Testis (tissue), 3 donors: ENCODE data around the gene CAMK2B. TPM values are rescaled to one million over a fixed set of nuclear protein-coding genes. Genes with fewer than 3 reads are reported as not detected.

Experiments used
- DNase-seq: peaks from one replicate; pipeline ENCODE4 v3.0.0-alpha.2; 2019
- H3K27ac ChIP-seq, 2 donors: fragments of 200-600 bp; sonication (generic); one replicate each; pipeline ENCODE4 v1.5.1; 2019
- H3K27me3 ChIP-seq: fragments of 200-600 bp; sonication (generic); one replicate; pipeline ENCODE4 v1.5.1; 2019
- H3K36me3 ChIP-seq: fragments of 200-600 bp; sonication (generic); one replicate; pipeline ENCODE4 v1.5.1; 2017; ENCODE audit warnings: low read depth; ENCODE audit errors: missing control alignments
- H3K4me1 ChIP-seq: fragments of 200-600 bp; sonication (generic); one replicate; pipeline ENCODE4 v1.5.1; 2019
- H3K4me3 ChIP-seq, 2 donors: fragments of 200-600 bp; sonication (generic); one replicate each; pipeline ENCODE4 v1.5.1; 2017 to 2019
- H3K9me3 ChIP-seq: fragments of 200-600 bp; sonication (generic); one replicate; pipeline ENCODE4 v1.5.1; 2017
- POLR2A ChIP-seq: fragments of 450-650 bp; IDR thresholded peaks from one replicate; pipeline ENCODE4 v1.6.1; 2017; ENCODE audit warnings: antibody characterized with exemption, mild to moderate bottlenecking, moderate library complexity
- WGBS, 2 donors: methylation state at CpG; one replicate each; pipeline ENCODE4 v1.1.5; 2018; 5-methylcytosine and 5-hydroxymethylcytosine counted together
- intact Hi-C: fragments of 100-400 bp; cut with DNase I; formaldehyde crosslinking; loops from one replicate; pipeline ENCODE4 v1.15.1; 2023; ENCODE audit warnings: low total_unique reads
- polyA plus RNA-seq: library from polyadenylated mRNA; stranded (reverse); fragments of 350-450 nt; fragmentation: Illumina TruSeq; extraction: RNeasy Lipid Tissue Mini Kit (QIAGEN cat#74804); gene quantifications from one replicate; pipeline ENCODE4 v1.2.3, GENCODE V29; 2014; ENCODE audit warnings: low read depth, low replicate concordance; ENCODE audit not compliant: insufficient read depth
- total RNA-seq, 2 donors: library from RNA; depleted of rRNA; stranded (reverse); fragments of >200 nt; gene quantifications; one replicate each; pipeline ENCODE4 v1.2.3, GENCODE V29; 2016
- TF ChIP-seq, protein P1 (sequence below), 3 experiments: fragments of 450-650 bp in 2 of 3; fragments of 200-600 bp in 1 of 3; sonication (generic) in 1 of 3; IDR thresholded peaks; one replicate each; pipeline ENCODE4 v1.5.1; 2016 to 2019; ENCODE audit warnings: antibody characterized with exemption in 3 of 3, mild to moderate bottlenecking in 2 of 3, moderate library complexity in 1 of 3

Gene CAMK2B
- total and polyA plus RNA-seq, 3 donors from 2014 or later, result 4.0 to 12.5 (median 12.1) TPM

DNA sequence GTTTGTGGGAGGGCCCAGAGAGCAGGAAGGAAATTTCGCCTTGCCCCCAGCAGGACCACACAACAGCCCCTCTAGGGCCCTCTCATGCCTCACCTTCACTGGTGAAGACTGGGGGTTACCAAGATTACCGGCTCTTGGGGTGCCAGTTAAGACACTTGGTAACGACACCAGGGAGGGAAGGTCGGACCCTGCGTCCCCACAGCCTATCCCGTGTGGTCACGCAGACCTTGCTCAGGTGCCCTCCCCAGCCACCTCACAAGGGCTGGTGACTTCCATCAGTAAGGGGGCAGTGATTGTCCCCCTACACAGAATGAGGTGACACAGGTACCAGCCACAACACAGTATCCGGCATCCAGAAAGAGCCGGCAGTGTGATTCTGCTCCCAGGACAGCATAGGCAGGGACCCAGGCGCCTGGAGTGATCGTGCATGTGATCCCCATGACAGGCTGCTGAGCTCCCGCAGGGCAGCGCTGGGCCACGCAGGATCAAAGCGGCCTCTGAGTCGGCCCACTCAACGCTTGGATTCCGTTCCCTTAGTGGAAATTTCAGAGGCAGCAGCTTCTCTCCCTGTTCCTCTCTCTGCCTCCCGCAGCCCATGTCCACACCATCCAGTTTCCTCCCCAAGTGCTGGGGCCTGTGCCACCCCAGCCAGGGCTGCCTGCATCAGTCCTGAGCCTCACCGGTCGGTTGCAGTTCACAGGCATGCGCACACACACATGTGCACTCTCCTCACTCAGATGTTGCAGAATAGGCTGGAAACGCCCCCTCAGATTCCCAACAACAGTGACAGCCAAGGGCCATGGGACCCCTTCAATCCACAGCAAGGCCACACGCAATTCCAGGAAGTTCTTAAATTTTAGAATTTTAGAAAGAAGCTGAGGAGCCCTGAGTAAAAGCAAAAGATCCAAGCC is 35.8 kb downstream of the CAMK2B start:
- no peaks in the 10 kb centered on the region for H3K9me3 ChIP-seq
- no peak for TF ChIP-seq POLR2A
- TF ChIP-seq, protein P1, sequence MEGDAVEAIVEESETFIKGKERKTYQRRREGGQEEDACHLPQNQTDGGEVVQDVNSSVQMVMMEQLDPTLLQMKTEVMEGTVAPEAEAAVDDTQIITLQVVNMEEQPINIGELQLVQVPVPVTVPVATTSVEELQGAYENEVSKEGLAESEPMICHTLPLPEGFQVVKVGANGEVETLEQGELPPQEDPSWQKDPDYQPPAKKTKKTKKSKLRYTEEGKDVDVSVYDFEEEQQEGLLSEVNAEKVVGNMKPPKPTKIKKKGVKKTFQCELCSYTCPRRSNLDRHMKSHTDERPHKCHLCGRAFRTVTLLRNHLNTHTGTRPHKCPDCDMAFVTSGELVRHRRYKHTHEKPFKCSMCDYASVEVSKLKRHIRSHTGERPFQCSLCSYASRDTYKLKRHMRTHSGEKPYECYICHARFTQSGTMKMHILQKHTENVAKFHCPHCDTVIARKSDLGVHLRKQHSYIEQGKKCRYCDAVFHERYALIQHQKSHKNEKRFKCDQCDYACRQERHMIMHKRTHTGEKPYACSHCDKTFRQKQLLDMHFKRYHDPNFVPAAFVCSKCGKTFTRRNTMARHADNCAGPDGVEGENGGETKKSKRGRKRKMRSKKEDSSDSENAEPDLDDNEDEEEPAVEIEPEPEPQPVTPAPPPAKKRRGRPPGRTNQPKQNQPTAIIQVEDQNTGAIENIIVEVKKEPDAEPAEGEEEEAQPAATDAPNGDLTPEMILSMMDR (IDR thresholded peaks at IDR 0.05), result no peak
- intact Hi-C loops, result no loop called here
- H3K27ac ChIP-seq, result no peak overlapping the region
- no peaks in the 10 kb centered on the region for H3K36me3 ChIP-seq
- H3K4me3 ChIP-seq, result no peak overlapping the region
- WGBS, 2 donors, result 87 to 90% methylated on average over 24 of the region's 24 CpGs
- H3K4me1 ChIP-seq, result peaks cover 6% of the 10 kb centered on the region
- no peaks in the 10 kb centered on the region for H3K27me3 ChIP-seq
- no peak for DNase-seq

DNA sequence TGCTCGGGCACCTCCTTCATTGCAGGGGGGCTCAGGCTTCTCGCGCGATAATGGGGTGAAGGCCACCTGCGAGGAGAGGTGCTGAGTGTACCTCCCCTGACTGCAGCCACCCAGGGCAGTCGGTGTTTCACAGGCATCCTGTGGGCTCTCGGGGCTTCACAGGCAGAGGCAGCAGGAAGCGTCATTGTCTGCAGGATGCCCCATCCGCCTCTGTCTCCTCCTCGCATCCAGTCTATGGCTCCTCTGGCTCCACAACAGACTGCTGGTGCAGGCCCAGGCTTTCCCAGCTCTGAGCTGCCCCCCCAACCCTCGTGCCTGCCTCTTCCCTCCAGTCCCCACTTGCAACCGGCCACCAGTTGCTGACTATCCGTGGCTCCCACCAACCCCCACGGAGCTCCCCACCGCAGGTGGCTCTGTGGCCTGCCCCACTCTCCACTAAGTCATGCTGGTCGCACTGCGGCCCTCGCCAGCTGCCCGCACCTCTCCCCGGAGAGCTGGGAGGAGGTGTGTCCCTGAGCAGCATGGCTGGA is 36.5 kb downstream of the CAMK2B start:
- 85 to 91% methylated on average over 17 to 20 of the region's 20 CpGs for whole genome bisulfite sequencing, 2 donors
- Histone ChIP-seq H3K9me3 (no peaks in the 10 kb centered on the region), H3K27me3 (no peaks in the 10 kb centered on the region), H3K4me1 (peaks cover 6% of the 10 kb centered on the region), H3K27ac (no peak overlapping the region), H3K36me3 (no peaks in the 10 kb centered on the region), H3K4me3 (no peak overlapping the region)
- no peak for TF ChIP-seq POLR2A
- TF ChIP-seq, protein P1 (IDR thresholded peaks at IDR 0.05), result no peak
- DNase-seq, result no peak
- intact Hi-C loops, result no loop called here

DNA sequence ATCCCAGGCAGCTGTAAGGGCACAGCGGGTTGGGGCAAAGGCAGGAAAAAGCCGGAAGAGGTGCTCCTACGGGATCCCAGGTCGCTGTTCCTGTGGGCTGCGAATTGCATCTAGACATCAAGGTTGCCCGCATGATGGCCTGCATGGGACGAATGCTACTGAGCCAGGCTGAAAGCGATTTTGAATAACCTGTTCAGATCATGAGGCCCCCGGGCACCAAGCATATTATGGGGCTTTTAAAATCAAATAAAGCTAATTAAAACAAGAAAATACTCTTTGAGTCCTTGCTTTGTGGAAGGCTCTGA is 37.1 kb downstream of the CAMK2B start:
- H3K9me3 ChIP-seq, result no peaks in the 10 kb centered on the region
- intact Hi-C loops, result no loop called here
- 95 to 96% methylated on average over 9 of the region's 9 CpGs for WGBS, 2 donors
- no peak for DNase-seq
- TF ChIP-seq, protein P1 (IDR thresholded peaks at IDR 0.05), result no peak
- TF ChIP-seq POLR2A, result no peak
- no peak overlapping the region for H3K27ac ChIP-seq
- H3K4me3 ChIP-seq, result no peak overlapping the region
- H3K27me3 ChIP-seq, result no peaks in the 10 kb centered on the region
- H3K36me3 ChIP-seq, result no peaks in the 10 kb centered on the region
- peaks cover 6% of the 10 kb centered on the region for H3K4me1 ChIP-seq

DNA sequence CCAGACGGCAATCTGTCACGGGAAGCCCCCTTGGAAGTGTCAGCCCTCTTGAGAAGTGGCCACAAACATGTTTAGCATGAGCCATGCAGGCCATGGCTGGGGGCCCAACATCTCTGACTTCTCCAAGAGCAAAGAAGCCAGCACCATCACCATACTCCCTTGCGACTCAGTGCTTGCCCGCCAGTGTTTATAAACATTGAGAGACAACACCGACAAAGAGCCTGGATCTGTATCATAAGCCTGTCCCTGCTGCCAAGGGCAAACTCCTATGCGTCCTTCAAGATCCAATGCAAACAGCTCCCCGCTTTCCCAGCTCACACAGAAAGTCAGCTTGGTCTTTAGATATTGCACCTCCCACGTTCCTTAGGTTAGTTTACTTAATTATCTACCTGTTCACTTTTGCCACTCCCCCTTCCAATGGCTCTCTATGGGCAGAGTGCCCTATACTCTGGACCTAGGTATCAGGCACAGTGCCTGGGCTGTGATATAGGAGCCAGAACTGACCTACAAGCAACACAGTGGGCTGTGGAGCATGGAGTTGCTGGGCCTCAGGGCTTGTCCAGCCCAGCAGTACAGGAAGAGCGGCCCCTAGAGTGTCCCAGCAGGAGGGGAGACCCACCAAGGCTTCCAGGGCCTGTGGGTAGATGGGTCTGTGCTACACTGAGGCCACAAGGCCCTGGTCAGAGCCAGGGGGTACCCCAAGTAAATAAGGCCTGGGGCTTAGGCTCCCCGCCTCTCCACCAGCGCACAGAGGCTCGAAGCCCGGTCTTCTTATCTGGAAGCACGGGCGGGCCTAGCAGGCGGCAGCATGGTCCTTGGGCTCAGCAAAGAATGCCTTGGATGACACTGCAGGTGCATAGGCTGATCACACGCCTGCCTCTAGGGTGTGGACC is 37.7 kb downstream of the CAMK2B start:
- DNase-seq, result no peak
- H3K4me1 ChIP-seq, result peaks cover 6% of the 10 kb centered on the region
- H3K36me3 ChIP-seq, result no peaks in the 10 kb centered on the region
- H3K27me3 ChIP-seq, result no peaks in the 10 kb centered on the region
- TF ChIP-seq, protein P1 (IDR thresholded peaks at IDR 0.05), result no peak
- TF ChIP-seq POLR2A, result no peak
- intact Hi-C loops, result no loop called here
- no peak overlapping the region for H3K4me3 ChIP-seq
- WGBS, 2 donors, result 88 to 92% methylated on average over 14 to 17 of the region's 17 CpGs
- H3K9me3 ChIP-seq, result no peaks in the 10 kb centered on the region
- H3K27ac ChIP-seq, result no peak overlapping the region
